Testis (tissue), 2 donors: ENCODE measurements around the gene MALAT1.

Source experiments
- CTCF ChIP-seq, 3 experiments: fragments of 450-650 bp in 2 of 3; fragments of 200-600 bp in 1 of 3; sonication (generic) in 1 of 3; IDR thresholded peaks; one replicate each; pipeline ENCODE4 v1.5.1; 2016 to 2019; ENCODE audit warnings: antibody characterized with exemption in 3 of 3, mild to moderate bottlenecking in 2 of 3, moderate library complexity in 1 of 3
- POLR2A ChIP-seq: fragments of 450-650 bp; IDR thresholded peaks from one replicate; pipeline ENCODE4 v1.6.1; 2017; ENCODE audit warnings: antibody characterized with exemption, mild to moderate bottlenecking, moderate library complexity

- peak in 1 of 3 experiments; percentile 10 for TF ChIP-seq CTCF (IDR thresholded peaks at IDR 0.05)
- no peak for TF ChIP-seq POLR2A
These were observed 40.3 kb downstream of the MALAT1 start for GRCh38 chr11:65538915-65539743.
